ENCODE data around the gene NBDY.

NBDY gene

GRCh38 chrX:56797574-56798338, 68.7 kb downstream of the NBDY start:
- peaks cover 45% of the 10 kb centered on the region for H3K9me3 ChIP-seq (ENCODE audit: control insufficient read depth, insufficient read depth, low read length)
- no peak overlapping the region for H3K27ac ChIP-seq (ENCODE audit: low read depth, low read length)
- H3K4me3 ChIP-seq (ENCODE audit: low read depth, low read length), result no peak overlapping the region
- no peaks in the 10 kb centered on the region for H3K4me1 ChIP-seq (ENCODE audit: control insufficient read depth, insufficient read depth, low read length)
- no peaks in the 10 kb centered on the region for H3K27me3 ChIP-seq (ENCODE audit: control insufficient read depth, insufficient read depth, low read length)
- H3K9ac ChIP-seq (ENCODE audit: low read depth, low read length), result no peak overlapping the region
- H3K36me3 ChIP-seq (ENCODE audit: control insufficient read depth, insufficient read depth, low read length), result no peaks in the 10 kb centered on the region; the same call in 1 of the 2 replicates

- no peaks in the 10 kb centered on the region; the same call in 1 of the 2 replicates for H3K36me3 ChIP-seq (ENCODE audit: control insufficient read depth, insufficient read depth, low read length)
- no peak overlapping the region for H3K27ac ChIP-seq (ENCODE audit: low read depth, low read length)
- H3K4me1 ChIP-seq (ENCODE audit: control insufficient read depth, insufficient read depth, low read length), result no peaks in the 10 kb centered on the region
- H3K9me3 ChIP-seq (ENCODE audit: control insufficient read depth, insufficient read depth, low read length), result peaks cover 43% of the 10 kb centered on the region
- H3K9ac ChIP-seq (ENCODE audit: low read depth, low read length), result no peak overlapping the region
- no peak overlapping the region for H3K4me3 ChIP-seq (ENCODE audit: low read depth, low read length)
- no peaks in the 10 kb centered on the region for H3K27me3 ChIP-seq (ENCODE audit: control insufficient read depth, insufficient read depth, low read length)
These were observed 69.3 kb downstream of the NBDY start for GRCh38 chrX:56798339-56798711.

GRCh38 chrX:56798866-56799758, 70.1 kb downstream of the NBDY start:
- Histone ChIP-seq H3K4me1 (ENCODE audit: control insufficient read depth, insufficient read depth, low read length) (no peaks in the 10 kb centered on the region), H3K4me3 (ENCODE audit: low read depth, low read length) (no peak overlapping the region), H3K27ac (ENCODE audit: low read depth, low read length) (no peak overlapping the region), H3K36me3 (ENCODE audit: control insufficient read depth, insufficient read depth, low read length) (no peaks in the 10 kb centered on the region; the same call in 1 of the 2 replicates), H3K9me3 (ENCODE audit: control insufficient read depth, insufficient read depth, low read length) (peaks cover 40% of the 10 kb centered on the region), H3K9ac (ENCODE audit: low read depth, low read length) (no peak overlapping the region), H3K27me3 (ENCODE audit: control insufficient read depth, insufficient read depth, low read length) (no peaks in the 10 kb centered on the region)

GRCh38 chrX:56800307-56800706, 71.3 kb downstream of the NBDY start:
- Histone ChIP-seq H3K27me3 (ENCODE audit: control insufficient read depth, insufficient read depth, low read length) (no peaks in the 10 kb centered on the region), H3K36me3 (ENCODE audit: control insufficient read depth, insufficient read depth, low read length) (no peaks in the 10 kb centered on the region; the same call in 1 of the 2 replicates), H3K9ac (ENCODE audit: low read depth, low read length) (no peak overlapping the region), H3K4me3 (ENCODE audit: low read depth, low read length) (no peak overlapping the region), H3K9me3 (ENCODE audit: control insufficient read depth, insufficient read depth, low read length) (peaks cover 39% of the 10 kb centered on the region), H3K4me1 (ENCODE audit: control insufficient read depth, insufficient read depth, low read length) (no peaks in the 10 kb centered on the region), H3K27ac (ENCODE audit: low read depth, low read length) (no peak overlapping the region)

GRCh38 chrX:56800801-56801200, 71.8 kb downstream of the NBDY start:
- no peaks in the 10 kb centered on the region for H3K4me1 ChIP-seq (ENCODE audit: control insufficient read depth, insufficient read depth, low read length)
- H3K36me3 ChIP-seq (ENCODE audit: control insufficient read depth, insufficient read depth, low read length), result no peaks in the 10 kb centered on the region; the same call in 1 of the 2 replicates
- no peaks in the 10 kb centered on the region for H3K27me3 ChIP-seq (ENCODE audit: control insufficient read depth, insufficient read depth, low read length)
- no peak overlapping the region for H3K27ac ChIP-seq (ENCODE audit: low read depth, low read length)
- H3K9ac ChIP-seq (ENCODE audit: low read depth, low read length), result no peak overlapping the region
- H3K9me3 ChIP-seq (ENCODE audit: control insufficient read depth, insufficient read depth, low read length), result peaks cover 34% of the 10 kb centered on the region
- H3K4me3 ChIP-seq (ENCODE audit: low read depth, low read length), result no peak overlapping the region

- no peak overlapping the region for H3K9ac ChIP-seq (ENCODE audit: low read depth, low read length)
- H3K27me3 ChIP-seq (ENCODE audit: control insufficient read depth, insufficient read depth, low read length), result no peaks in the 10 kb centered on the region
- no peaks in the 10 kb centered on the region for H3K4me1 ChIP-seq (ENCODE audit: control insufficient read depth, insufficient read depth, low read length)
- peaks cover 31% of the 10 kb centered on the region; the same call in 1 of the 2 replicates for H3K9me3 ChIP-seq (ENCODE audit: control insufficient read depth, insufficient read depth, low read length)
- H3K27ac ChIP-seq (ENCODE audit: low read depth, low read length), result no peak overlapping the region
- H3K4me3 ChIP-seq (ENCODE audit: low read depth, low read length), result no peak overlapping the region
- H3K36me3 ChIP-seq (ENCODE audit: control insufficient read depth, insufficient read depth, low read length), result no peaks in the 10 kb centered on the region; the same call in 1 of the 2 replicates
These were observed 73.4 kb downstream of the NBDY start for GRCh38 chrX:56802428-56802827.

GRCh38 chrX:56802921-56803849, 74.1 kb downstream of the NBDY start:
- no peak overlapping the region for H3K9ac ChIP-seq (ENCODE audit: low read depth, low read length)
- no peaks in the 10 kb centered on the region for H3K4me1 ChIP-seq (ENCODE audit: control insufficient read depth, insufficient read depth, low read length)
- H3K9me3 ChIP-seq (ENCODE audit: control insufficient read depth, insufficient read depth, low read length), result peaks cover 28% of the 10 kb centered on the region; the same call in 1 of the 2 replicates
- H3K27ac ChIP-seq (ENCODE audit: low read depth, low read length), result no peak overlapping the region
- H3K27me3 ChIP-seq (ENCODE audit: control insufficient read depth, insufficient read depth, low read length), result no peaks in the 10 kb centered on the region
- H3K4me3 ChIP-seq (ENCODE audit: low read depth, low read length), result no peak overlapping the region
- H3K36me3 ChIP-seq (ENCODE audit: control insufficient read depth, insufficient read depth, low read length), result no peaks in the 10 kb centered on the region; the same call in 1 of the 2 replicates

- no peak overlapping the region for H3K4me3 ChIP-seq (ENCODE audit: low read depth, low read length)
- H3K9ac ChIP-seq (ENCODE audit: low read depth, low read length), result no peak overlapping the region
These were observed 75.0 kb downstream of the NBDY start for GRCh38 chrX:56803850-56804681.

GRCh38 chrX:56804867-56805266, 75.8 kb downstream of the NBDY start:
- Histone ChIP-seq H3K27me3 (ENCODE audit: control insufficient read depth, insufficient read depth, low read length) (no peaks in the 10 kb centered on the region), H3K4me1 (ENCODE audit: control insufficient read depth, insufficient read depth, low read length) (no peaks in the 10 kb centered on the region), H3K36me3 (ENCODE audit: control insufficient read depth, insufficient read depth, low read length) (no peaks in the 10 kb centered on the region), H3K4me3 (ENCODE audit: low read depth, low read length) (no peak overlapping the region), H3K9me3 (ENCODE audit: control insufficient read depth, insufficient read depth, low read length) (peaks cover 16% of the 10 kb centered on the region; the same call in 1 of the 2 replicates), H3K9ac (ENCODE audit: low read depth, low read length) (no peak overlapping the region), H3K27ac (ENCODE audit: low read depth, low read length) (no peak overlapping the region)

More at GRCh38 chrX:56803850-56804681, 75.0 kb downstream of the NBDY start:
- Histone ChIP-seq H3K9me3 (ENCODE audit: control insufficient read depth, insufficient read depth, low read length) (peaks cover 21% of the 10 kb centered on the region; the same call in 1 of the 2 replicates), H3K4me1 (ENCODE audit: control insufficient read depth, insufficient read depth, low read length) (no peaks in the 10 kb centered on the region), H3K36me3 (ENCODE audit: control insufficient read depth, insufficient read depth, low read length) (no peaks in the 10 kb centered on the region; the same call in 1 of the 2 replicates), H3K27me3 (ENCODE audit: control insufficient read depth, insufficient read depth, low read length) (no peaks in the 10 kb centered on the region), H3K27ac (ENCODE audit: low read depth, low read length) (no peak overlapping the region)

Data from HUES48 (cell line).